Ovary (tissue), 3 donors: ENCODE results near the gene TCEAL9.

ENCODE experiments used
- CTCF ChIP-seq, 3 donors: fragments of 450-650 bp in 2 of 3; fragments of 200-600 bp in 1 of 3; IDR thresholded peaks; one replicate each; pipeline versions ENCODE4 v1.5.1 to v1.8.0; 2016 to 2022; ENCODE audit warnings: antibody characterized with exemption in 3 of 3, mild to moderate bottlenecking in 1 of 3
- EP300 ChIP-seq: sonication (generic); formaldehyde crosslinking; IDR thresholded peaks from one replicate; pipeline ENCODE4 v1.6.1; 2017; ENCODE audit warnings: antibody characterized with exemption
- POLR2A ChIP-seq: fragments of 450-650 bp; IDR thresholded peaks from one replicate; pipeline ENCODE4 v1.6.1; 2017; ENCODE audit warnings: antibody characterized with exemption, mild to moderate bottlenecking, moderate library complexity
- donor health status: DM: no; HTN: no; CAD: no.

- TF ChIP-seq CTCF (IDR thresholded peaks at IDR 0.05) (no peak), EP300 (no peak), POLR2A (no peak)
Measured at GRCh38 chrX:103311399-103311780, 44.9 kb upstream of the TCEAL9 start.
